GM19351 (cell line): Measurements from ENCODE around the gene LTA4H.

Source experiments
- ATAC-seq: cut with Tn5 transposase; IDR thresholded peaks from one replicate; pipeline ENCODE4 v1.9.1; 2021; ENCODE audit warnings: mild to moderate bottlenecking, moderate library complexity; ENCODE audit not compliant: unreplicated experiment

LTA4H gene

DNA sequence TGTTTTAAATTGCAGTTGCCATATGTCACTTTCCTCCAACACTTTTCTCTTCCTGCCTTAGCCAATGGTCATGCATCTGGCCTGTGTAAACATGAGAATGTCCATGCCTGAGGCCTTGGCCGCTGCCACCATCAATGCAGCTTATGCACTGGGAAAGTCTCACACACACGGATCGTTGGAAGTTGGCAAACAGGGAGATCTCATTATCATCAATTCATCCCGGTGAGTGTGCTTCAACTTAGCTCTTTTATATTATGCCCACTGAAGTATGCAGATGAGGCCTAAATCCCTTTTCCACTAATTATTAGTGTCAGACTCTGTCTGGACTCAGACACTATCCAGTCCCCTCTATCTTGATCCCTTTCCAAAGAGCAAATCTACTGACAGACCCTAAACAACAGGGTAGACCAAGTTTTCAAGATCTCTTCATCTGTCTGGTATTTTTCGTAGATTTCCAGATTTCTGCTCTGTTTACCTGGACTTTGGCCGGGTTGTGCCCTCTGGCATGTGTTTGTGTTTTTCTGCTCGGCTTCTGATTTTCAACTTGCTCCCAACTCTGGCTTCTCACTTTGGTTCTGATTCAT lies 69.0 kb downstream of the LTA4H start:
- ATAC-seq: no peak

- no peak for ATAC-seq
Measured at GRCh38 chr12:95963096-95963495, 72.3 kb downstream of the LTA4H start.

GRCh38 chr12:95962222-95962621 lies 73.2 kb downstream of the LTA4H start:
- no peak for ATAC-seq

- ATAC-seq: no peak
Measured at GRCh38 chr12:95960241-95960640, 75.1 kb downstream of the LTA4H start.

- peak; percentile 61 for ATAC-seq
Measured at GRCh38 chr12:95959107-95959506, 76.3 kb downstream of the LTA4H start.

DNA sequence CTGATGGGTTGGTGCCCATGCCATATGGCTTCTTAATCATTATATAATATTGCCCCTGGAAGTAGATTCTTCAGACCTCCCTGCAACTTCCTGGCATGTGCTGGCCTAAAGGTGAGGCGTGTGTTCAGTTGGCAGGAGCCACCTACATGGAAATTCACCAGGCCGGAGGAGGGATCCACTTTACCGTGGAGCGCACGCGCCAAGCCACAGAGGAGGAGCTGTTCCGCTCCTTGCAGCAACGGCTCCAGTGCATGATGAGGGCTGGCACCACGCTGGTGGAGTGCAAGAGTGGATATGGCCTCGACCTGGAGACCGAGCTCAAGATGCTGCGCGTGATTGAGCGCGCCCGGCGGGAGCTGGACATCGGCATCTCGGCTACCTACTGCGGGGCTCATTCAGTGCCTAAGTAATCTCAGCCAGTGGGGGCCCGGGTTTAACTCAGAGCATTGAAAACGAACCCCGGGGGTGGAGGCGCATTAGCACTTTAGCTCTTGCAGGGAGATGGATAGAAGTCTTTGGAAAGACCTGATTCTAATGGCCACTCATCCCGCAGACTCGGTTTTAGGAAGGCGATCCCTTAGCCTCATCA lies 78.7 kb downstream of the LTA4H start:
- no peak for ATAC-seq

GRCh38 chr12:95955549-95956159 lies 79.7 kb downstream of the LTA4H start:
- ATAC-seq: no peak

- no peak for ATAC-seq
Measured at GRCh38 chr12:95953000-95953399, 82.4 kb downstream of the LTA4H start.

DNA sequence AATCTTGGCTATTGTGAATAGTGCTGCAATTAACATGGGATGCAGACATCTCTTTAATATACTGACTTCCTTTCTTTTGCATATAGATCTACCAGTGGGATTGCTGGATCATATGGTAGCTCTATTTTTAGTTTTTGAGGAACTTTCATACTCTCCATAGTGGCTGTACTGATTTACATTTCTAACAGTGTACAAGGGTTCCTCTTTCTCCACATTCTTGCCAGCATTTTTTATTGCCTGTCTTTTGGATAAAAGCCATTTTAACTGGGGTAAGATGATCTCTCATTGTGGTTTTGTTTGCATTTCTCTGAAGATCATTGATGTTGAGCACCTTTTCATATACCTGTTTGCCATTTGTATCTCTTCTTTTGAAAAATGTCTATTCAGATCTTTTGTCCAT lies 83.9 kb downstream of the LTA4H start:
- no peak for ATAC-seq
